ENCODE measurements around the gene EFNA2. TPM values are rescaled to one million over a fixed set of nuclear protein-coding genes. Genes with fewer than 3 reads are reported as not detected.
"Not testable (repeated sequence)": the region's sequence is repeated elsewhere in the genome, so short reads cannot be mapped to it uniquely, and the experiment has no call there.

The EFNA2 gene
- total RNA-seq, 1 experiment from 2014 or later = not detected

- no peak overlapping the region for H3K4me3 ChIP-seq (ENCODE audit: low read length)
- no peaks in the 10 kb centered on the region for H4K20me1 ChIP-seq (ENCODE audit: insufficient read depth, low read depth, low read length)
- no peaks in the 10 kb centered on the region for H3K9me2 ChIP-seq (replicated peaks; ENCODE audit: insufficient read depth, low read length)
- H3K4me1 ChIP-seq (ENCODE audit: low read length) = no peaks in the 10 kb centered on the region
- no peak overlapping the region for H2AFZ ChIP-seq (ENCODE audit: low read length)
- H3K9ac ChIP-seq (ENCODE audit: low read length) = no peak overlapping the region
- no peaks in the 10 kb centered on the region for H3K9me3 ChIP-seq (ENCODE audit: low read length)
- no peak overlapping the region for H3K4me2 ChIP-seq (ENCODE audit: low read depth, low read length, poor library complexity, severe bottlenecking)
- no peaks in the 10 kb centered on the region for H3K36me3 ChIP-seq (ENCODE audit: insufficient read depth, low read length)
- DNase-seq = no peak
- no peaks in the 10 kb centered on the region for H3K79me2 ChIP-seq (ENCODE audit: low read length)
- no peak overlapping the region for H3K27ac ChIP-seq (ENCODE audit: low read length)
- no peaks in the 10 kb centered on the region for H3K27me3 ChIP-seq (ENCODE audit: low read length)
Observed at GRCh38 chr19:1299801-1300200, 14.1 kb downstream of the EFNA2 start.

- Histone ChIP-seq H4K20me1 (ENCODE audit: insufficient read depth, low read depth, low read length) (no peaks in the 10 kb centered on the region), H3K27ac (ENCODE audit: low read length) (no peak overlapping the region), H3K9me2 (replicated peaks; ENCODE audit: insufficient read depth, low read length) (no peaks in the 10 kb centered on the region), H3K4me2 (ENCODE audit: low read depth, low read length, poor library complexity, severe bottlenecking) (no peak overlapping the region), H3K9ac (ENCODE audit: low read length) (no peak overlapping the region), H3K27me3 (ENCODE audit: low read length) (no peaks in the 10 kb centered on the region), H2AFZ (ENCODE audit: low read length) (no peak overlapping the region), H3K36me3 (ENCODE audit: insufficient read depth, low read length) (no peaks in the 10 kb centered on the region), H3K79me2 (ENCODE audit: low read length) (no peaks in the 10 kb centered on the region), H3K4me1 (ENCODE audit: low read length) (no peaks in the 10 kb centered on the region), H3K4me3 (ENCODE audit: low read length) (no peak overlapping the region), H3K9me3 (ENCODE audit: low read length) (no peaks in the 10 kb centered on the region)
- DNase-seq = no peak
Observed at GRCh38 chr19:1300744-1301490, 15.2 kb downstream of the EFNA2 start.

GRCh38 chr19:1302533-1303239 is 17.0 kb downstream of the EFNA2 start:
- Histone ChIP-seq H2AFZ (ENCODE audit: low read length) (no peak overlapping the region), H3K4me1 (ENCODE audit: low read length) (no peaks in the 10 kb centered on the region), H3K9me3 (ENCODE audit: low read length) (no peaks in the 10 kb centered on the region), H3K9me2 (replicated peaks; ENCODE audit: insufficient read depth, low read length) (no peaks in the 10 kb centered on the region), H3K27me3 (ENCODE audit: low read length) (no peaks in the 10 kb centered on the region), H4K20me1 (ENCODE audit: insufficient read depth, low read depth, low read length) (no peaks in the 10 kb centered on the region), H3K9ac (ENCODE audit: low read length) (no peak overlapping the region), H3K27ac (ENCODE audit: low read length) (no peak overlapping the region), H3K4me3 (ENCODE audit: low read length) (no peak overlapping the region), H3K79me2 (ENCODE audit: low read length) (no peaks in the 10 kb centered on the region), H3K4me2 (ENCODE audit: low read depth, low read length, poor library complexity, severe bottlenecking) (no peak overlapping the region), H3K36me3 (ENCODE audit: insufficient read depth, low read length) (no peaks in the 10 kb centered on the region)
- DNase-seq = no peak

- no peaks in the 10 kb centered on the region for H4K20me1 ChIP-seq (ENCODE audit: insufficient read depth, low read depth, low read length)
- no peak overlapping the region for H3K4me2 ChIP-seq (ENCODE audit: low read depth, low read length, poor library complexity, severe bottlenecking)
- H3K79me2 ChIP-seq (ENCODE audit: low read length) = no peaks in the 10 kb centered on the region
- no peak for DNase-seq
- H2AFZ ChIP-seq (ENCODE audit: low read length) = no peak overlapping the region
- no peak overlapping the region for H3K9ac ChIP-seq (ENCODE audit: low read length)
- no peaks in the 10 kb centered on the region for H3K27me3 ChIP-seq (ENCODE audit: low read length)
- no peaks in the 10 kb centered on the region for H3K4me1 ChIP-seq (ENCODE audit: low read length)
- H3K36me3 ChIP-seq (ENCODE audit: insufficient read depth, low read length) = no peaks in the 10 kb centered on the region
- no peaks in the 10 kb centered on the region for H3K9me3 ChIP-seq (ENCODE audit: low read length)
- no peak overlapping the region for H3K4me3 ChIP-seq (ENCODE audit: low read length)
- H3K27ac ChIP-seq (ENCODE audit: low read length) = no peak overlapping the region
- H3K9me2 ChIP-seq (replicated peaks; ENCODE audit: insufficient read depth, low read length) = no peaks in the 10 kb centered on the region
Observed at GRCh38 chr19:1304197-1304924, 18.7 kb downstream of the EFNA2 start.

GRCh38 chr19:1305354-1305753 is 19.7 kb downstream of the EFNA2 start:
- not testable (repeated sequence) for H3K9ac ChIP-seq (ENCODE audit: low read length)

GRCh38 chr19:1307320-1307719 is 21.6 kb downstream of the EFNA2 start:
- H3K4me2 ChIP-seq (ENCODE audit: low read depth, low read length, poor library complexity, severe bottlenecking) = no peak overlapping the region
- H4K20me1 ChIP-seq (ENCODE audit: insufficient read depth, low read depth, low read length) = no peaks in the 10 kb centered on the region
- no peak overlapping the region for H2AFZ ChIP-seq (ENCODE audit: low read length)
- no peaks in the 10 kb centered on the region for H3K36me3 ChIP-seq (ENCODE audit: insufficient read depth, low read length)
- no peaks in the 10 kb centered on the region for H3K79me2 ChIP-seq (ENCODE audit: low read length)
- H3K4me1 ChIP-seq (ENCODE audit: low read length) = no peaks in the 10 kb centered on the region
- H3K9me2 ChIP-seq (replicated peaks; ENCODE audit: insufficient read depth, low read length) = no peaks in the 10 kb centered on the region
- no peak overlapping the region for H3K4me3 ChIP-seq (ENCODE audit: low read length)
- no peaks in the 10 kb centered on the region for H3K9me3 ChIP-seq (ENCODE audit: low read length)
- no peak overlapping the region for H3K9ac ChIP-seq (ENCODE audit: low read length)
- H3K27me3 ChIP-seq (ENCODE audit: low read length) = no peaks in the 10 kb centered on the region
- no peak overlapping the region for H3K27ac ChIP-seq (ENCODE audit: low read length)
- no peak for DNase-seq

More at GRCh38 chr19:1305354-1305753, 19.7 kb downstream of the EFNA2 start:
- H4K20me1 ChIP-seq (ENCODE audit: insufficient read depth, low read depth, low read length); H3K9me3 ChIP-seq (ENCODE audit: low read length); H3K9me2 ChIP-seq (replicated peaks; ENCODE audit: insufficient read depth, low read length); H2AFZ ChIP-seq (ENCODE audit: low read length); H3K79me2 ChIP-seq (ENCODE audit: low read length); H3K4me2 ChIP-seq (ENCODE audit: low read depth, low read length, poor library complexity, severe bottlenecking); H3K4me3 ChIP-seq (ENCODE audit: low read length); H3K27ac ChIP-seq (ENCODE audit: low read length); H3K4me1 ChIP-seq (ENCODE audit: low read length); H3K27me3 ChIP-seq (ENCODE audit: low read length); DNase-seq; H3K36me3 ChIP-seq (ENCODE audit: insufficient read depth, low read length): not testable (repeated sequence)

GRCh38 chr19:1307755-1308303 is 22.2 kb downstream of the EFNA2 start:
- Histone ChIP-seq H3K9ac (ENCODE audit: low read length) (no peak overlapping the region), H4K20me1 (ENCODE audit: insufficient read depth, low read depth, low read length) (no peaks in the 10 kb centered on the region), H3K27ac (ENCODE audit: low read length) (no peak overlapping the region), H3K4me3 (ENCODE audit: low read length) (no peak overlapping the region), H2AFZ (ENCODE audit: low read length) (no peak overlapping the region), H3K9me2 (replicated peaks; ENCODE audit: insufficient read depth, low read length) (no peaks in the 10 kb centered on the region), H3K79me2 (ENCODE audit: low read length) (no peaks in the 10 kb centered on the region), H3K4me2 (ENCODE audit: low read depth, low read length, poor library complexity, severe bottlenecking) (no peak overlapping the region), H3K27me3 (ENCODE audit: low read length) (no peaks in the 10 kb centered on the region), H3K4me1 (ENCODE audit: low read length) (no peaks in the 10 kb centered on the region), H3K36me3 (ENCODE audit: insufficient read depth, low read length) (no peaks in the 10 kb centered on the region), H3K9me3 (ENCODE audit: low read length) (no peaks in the 10 kb centered on the region)
- DNase-seq = no peak

GRCh38 chr19:1308718-1309117 is 23.0 kb downstream of the EFNA2 start:
- H3K4me2 ChIP-seq (ENCODE audit: low read depth, low read length, poor library complexity, severe bottlenecking) = no peak overlapping the region
- no peaks in the 10 kb centered on the region for H3K9me3 ChIP-seq (ENCODE audit: low read length)

More at GRCh38 chr19:1308718-1309117, 23.0 kb downstream of the EFNA2 start:
- Histone ChIP-seq H3K27ac (ENCODE audit: low read length) (no peak overlapping the region), H3K9ac (ENCODE audit: low read length) (no peak overlapping the region), H3K9me2 (replicated peaks; ENCODE audit: insufficient read depth, low read length) (no peaks in the 10 kb centered on the region), H2AFZ (ENCODE audit: low read length) (no peak overlapping the region), H3K79me2 (ENCODE audit: low read length) (no peaks in the 10 kb centered on the region), H3K4me1 (ENCODE audit: low read length) (no peaks in the 10 kb centered on the region), H3K36me3 (ENCODE audit: insufficient read depth, low read length) (no peaks in the 10 kb centered on the region), H4K20me1 (ENCODE audit: insufficient read depth, low read depth, low read length) (no peaks in the 10 kb centered on the region), H3K4me3 (ENCODE audit: low read length) (no peak overlapping the region), H3K27me3 (ENCODE audit: low read length) (no peaks in the 10 kb centered on the region)
- DNase-seq = no peak

All from Karpas-422 (cell line).